Measurements from ENCODE around the gene SKIC2. TPM values are rescaled to one million over a fixed set of nuclear protein-coding genes. Genes with fewer than 3 reads are reported as not detected.
"Not testable (repeated sequence)": the region's sequence is repeated elsewhere in the genome, so short reads cannot be mapped to it uniquely, and the experiment has no call there.

Gene SKIC2
- total RNA-seq, 1 donor from 2014 or later: 51.9 TPM

- no peak for DNase-seq (ENCODE audit: low read depth)
- TF ChIP-seq CTCF (conservative IDR thresholded peaks at IDR 0.05; ENCODE audit: low read depth, low read length): no peak
- H3K4me3 ChIP-seq (ENCODE audit: low read depth, low read length): no peak overlapping the region
These were observed 28.0 kb upstream of the SKIC2 start for GRCh38 chr6:31930962-31931361.

GRCh38 chr6:31932137-31932536 lies 26.8 kb upstream of the SKIC2 start:
- not testable (repeated sequence) for H3K4me3 ChIP-seq (ENCODE audit: low read depth, low read length); DNase-seq (ENCODE audit: low read depth)

GRCh38 chr6:31933537-31933936 lies 25.4 kb upstream of the SKIC2 start:
- no peak for DNase-seq (ENCODE audit: low read depth)
- H3K4me3 ChIP-seq (ENCODE audit: low read depth, low read length): no peak overlapping the region
- TF ChIP-seq CTCF (conservative IDR thresholded peaks at IDR 0.05; ENCODE audit: low read depth, low read length): no peak

- no peak for TF ChIP-seq CTCF (conservative IDR thresholded peaks at IDR 0.05; ENCODE audit: low read depth, low read length)
- DNase-seq (ENCODE audit: low read depth): no peak
- no peak overlapping the region for H3K4me3 ChIP-seq (ENCODE audit: low read depth, low read length)
These were observed 24.0 kb upstream of the SKIC2 start for GRCh38 chr6:31935021-31935420.

- no peak for TF ChIP-seq CTCF (conservative IDR thresholded peaks at IDR 0.05; ENCODE audit: low read depth, low read length)
- no peak overlapping the region for H3K4me3 ChIP-seq (ENCODE audit: low read depth, low read length)
- DNase-seq (ENCODE audit: low read depth): no peak
These were observed 23.2 kb upstream of the SKIC2 start for GRCh38 chr6:31935823-31936222.

- TF ChIP-seq CTCF (conservative IDR thresholded peaks at IDR 0.05; ENCODE audit: low read depth, low read length): no peak
- no peak overlapping the region for H3K4me3 ChIP-seq (ENCODE audit: low read depth, low read length)
- DNase-seq (ENCODE audit: low read depth): no peak
These were observed 18.7 kb upstream of the SKIC2 start for GRCh38 chr6:31940256-31940664.

GRCh38 chr6:31943742-31944141 lies 15.2 kb upstream of the SKIC2 start:
- no peak for DNase-seq (ENCODE audit: low read depth)
- TF ChIP-seq CTCF (conservative IDR thresholded peaks at IDR 0.05; ENCODE audit: low read depth, low read length): no peak
- H3K4me3 ChIP-seq (ENCODE audit: low read depth, low read length): no peak overlapping the region

- DNase-seq (ENCODE audit: low read depth): no peak
- peak overlapping the region; percentile 52 for H3K4me3 ChIP-seq (ENCODE audit: low read depth, low read length)
- TF ChIP-seq CTCF (conservative IDR thresholded peaks at IDR 0.05; ENCODE audit: low read depth, low read length): no peak
These were observed 13.8 kb upstream of the SKIC2 start for GRCh38 chr6:31945154-31945506.
